NCI-H2029 (cell line): Measurements from ENCODE around the gene COL9A1.

Experiments
- DNase-seq: peaks from one replicate; lab custom pipeline; 2025; lab: John Stamatoyannopoulos, UW

Gene COL9A1

GRCh38 chr6:70171236-70171635 lies 131.6 kb downstream of the COL9A1 start:
- no peak for DNase-seq

- DNase-seq, result no peak
These were observed 134.1 kb downstream of the COL9A1 start for GRCh38 chr6:70168681-70169377.
